GM23248 (cell line): ENCODE results near the gene CDK5.

Source experiments
- EZH2 ChIP-seq: fragments of 200-600 bp; sonication (generic); IDR thresholded peaks from 2 replicates; pipeline ENCODE4 v1.6.1; 2018; ENCODE audit warnings: antibody characterized with exemption, mild to moderate bottlenecking; ENCODE audit not compliant: insufficient read depth, poor library complexity, severe bottlenecking
- EZH2phosphoT487 ChIP-seq: fragments of 200-600 bp; sonication (generic); IDR thresholded peaks from 2 replicates; pipeline ENCODE4 v1.6.1; 2018; ENCODE audit warnings: antibody characterized with exemption, moderate library complexity, mild to moderate bottlenecking, low read depth; ENCODE audit not compliant: insufficient read depth

DNA sequence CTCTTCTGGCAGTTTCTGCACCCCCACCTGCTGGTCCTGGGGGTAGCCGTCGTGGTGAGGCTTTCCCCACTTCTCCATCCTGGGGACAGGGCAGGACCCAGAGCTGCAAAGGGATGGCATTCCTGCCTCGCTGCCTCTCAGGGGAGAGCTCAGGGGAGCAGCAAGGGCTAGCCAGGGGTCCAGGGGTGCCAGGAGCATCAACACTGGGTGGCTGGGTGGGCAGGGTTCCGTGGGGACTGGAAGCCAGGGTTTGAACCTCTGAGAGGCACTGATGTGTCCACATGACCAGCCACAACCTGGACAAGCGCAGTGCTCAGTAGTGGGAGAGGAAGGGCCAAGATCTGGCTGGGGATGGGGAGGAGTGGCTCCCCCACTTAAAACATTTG, 23.8 kb downstream of the CDK5 start:
- no peak for TF ChIP-seq EZH2phosphoT487
- TF ChIP-seq EZH2: no peak
